BJ (cell line): Measurements from ENCODE around the gene HPCAL1. TPM values are rescaled to one million over a fixed set of nuclear protein-coding genes. Genes with fewer than 3 reads are reported as not detected.

Experiments used
- CTCF ChIA-PET: fragments of 350-600 bp; formaldehyde crosslinking; extraction: SDS; loops from one replicate; lab custom pipeline; 2021; ENCODE audit warnings: antibody characterized with exemption, inconsistent platforms; lab: Yijun Ruan, JAX
- POLR2A ChIA-PET: fragments of 300-600 bp; sonication (Branson Sonifier 250); formaldehyde crosslinking; extraction: SDS; loops from one replicate; lab custom pipeline; 2021; ENCODE audit warnings: antibody characterized with exemption; lab: Charles Lee
- DNase-seq: peaks from one replicate; pipeline ENCODE4 v3.0.0-alpha.2; 2011; ENCODE audit warnings: low read depth
- H3K27me3 ChIP-seq: 2 replicates; pipeline ENCODE4 v1.6.0; 2011; ENCODE audit warnings: low read length; ENCODE audit not compliant: control insufficient read depth, insufficient read depth
- H3K36me3 ChIP-seq: 2 replicates; pipeline ENCODE4 v1.5.1; 2011; ENCODE audit warnings: low read length; ENCODE audit not compliant: control insufficient read depth, insufficient read depth
- H3K4me3 ChIP-seq: 2 replicates; pipeline ENCODE4 v1.5.1; 2011; ENCODE audit warnings: low read depth, mild to moderate bottlenecking, control low read depth, low read length
- polyA plus RNA-seq: library from polyadenylated mRNA; depleted of rRNA; stranded (reverse); fragments of >200 nt; gene quantifications from 2 replicates; pipeline ENCODE4 v1.2.3, GENCODE V29; 2011
- TF ChIP-seq, protein P1 (sequence below): IDR thresholded peaks from 2 replicates; pipeline ENCODE4 v1.5.1; 2011; ENCODE audit warnings: low read depth, mild to moderate bottlenecking, control low read depth, inconsistent platforms, low read length, moderate library complexity; ENCODE audit not compliant: insufficient read depth

Gene HPCAL1
- polyA plus RNA-seq, 1 experiment = 17.6 TPM

DNA sequence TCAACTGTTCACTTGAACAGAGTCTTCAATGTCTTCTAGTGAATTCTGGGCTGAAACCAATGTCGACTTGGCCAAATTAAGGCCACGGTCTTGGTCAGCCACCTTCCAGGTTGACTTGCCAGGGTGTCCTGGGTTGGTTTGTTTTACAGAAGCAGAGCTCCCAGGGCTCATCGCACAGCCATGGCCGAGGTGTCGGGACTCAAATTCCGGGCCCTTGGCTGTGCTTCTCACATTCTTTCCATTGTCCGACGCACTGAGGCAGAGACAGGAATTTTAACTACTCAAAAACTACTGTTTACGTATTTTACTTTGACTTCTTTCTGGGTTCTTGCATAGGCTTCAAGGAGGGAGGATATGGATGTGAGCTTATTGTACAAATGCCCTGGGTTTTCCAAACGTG lies 51.7 kb downstream of the HPCAL1 start:
- DNase-seq = no peak
- no peaks in the 10 kb centered on the region for H3K36me3 ChIP-seq
- TF ChIP-seq, protein P1, sequence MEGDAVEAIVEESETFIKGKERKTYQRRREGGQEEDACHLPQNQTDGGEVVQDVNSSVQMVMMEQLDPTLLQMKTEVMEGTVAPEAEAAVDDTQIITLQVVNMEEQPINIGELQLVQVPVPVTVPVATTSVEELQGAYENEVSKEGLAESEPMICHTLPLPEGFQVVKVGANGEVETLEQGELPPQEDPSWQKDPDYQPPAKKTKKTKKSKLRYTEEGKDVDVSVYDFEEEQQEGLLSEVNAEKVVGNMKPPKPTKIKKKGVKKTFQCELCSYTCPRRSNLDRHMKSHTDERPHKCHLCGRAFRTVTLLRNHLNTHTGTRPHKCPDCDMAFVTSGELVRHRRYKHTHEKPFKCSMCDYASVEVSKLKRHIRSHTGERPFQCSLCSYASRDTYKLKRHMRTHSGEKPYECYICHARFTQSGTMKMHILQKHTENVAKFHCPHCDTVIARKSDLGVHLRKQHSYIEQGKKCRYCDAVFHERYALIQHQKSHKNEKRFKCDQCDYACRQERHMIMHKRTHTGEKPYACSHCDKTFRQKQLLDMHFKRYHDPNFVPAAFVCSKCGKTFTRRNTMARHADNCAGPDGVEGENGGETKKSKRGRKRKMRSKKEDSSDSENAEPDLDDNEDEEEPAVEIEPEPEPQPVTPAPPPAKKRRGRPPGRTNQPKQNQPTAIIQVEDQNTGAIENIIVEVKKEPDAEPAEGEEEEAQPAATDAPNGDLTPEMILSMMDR = no peak
- no peaks in the 10 kb centered on the region for H3K27me3 ChIP-seq
- no peak overlapping the region for H3K4me3 ChIP-seq
- ChIA-PET POLR2A (no interaction called here), CTCF (no interaction called here)

DNA sequence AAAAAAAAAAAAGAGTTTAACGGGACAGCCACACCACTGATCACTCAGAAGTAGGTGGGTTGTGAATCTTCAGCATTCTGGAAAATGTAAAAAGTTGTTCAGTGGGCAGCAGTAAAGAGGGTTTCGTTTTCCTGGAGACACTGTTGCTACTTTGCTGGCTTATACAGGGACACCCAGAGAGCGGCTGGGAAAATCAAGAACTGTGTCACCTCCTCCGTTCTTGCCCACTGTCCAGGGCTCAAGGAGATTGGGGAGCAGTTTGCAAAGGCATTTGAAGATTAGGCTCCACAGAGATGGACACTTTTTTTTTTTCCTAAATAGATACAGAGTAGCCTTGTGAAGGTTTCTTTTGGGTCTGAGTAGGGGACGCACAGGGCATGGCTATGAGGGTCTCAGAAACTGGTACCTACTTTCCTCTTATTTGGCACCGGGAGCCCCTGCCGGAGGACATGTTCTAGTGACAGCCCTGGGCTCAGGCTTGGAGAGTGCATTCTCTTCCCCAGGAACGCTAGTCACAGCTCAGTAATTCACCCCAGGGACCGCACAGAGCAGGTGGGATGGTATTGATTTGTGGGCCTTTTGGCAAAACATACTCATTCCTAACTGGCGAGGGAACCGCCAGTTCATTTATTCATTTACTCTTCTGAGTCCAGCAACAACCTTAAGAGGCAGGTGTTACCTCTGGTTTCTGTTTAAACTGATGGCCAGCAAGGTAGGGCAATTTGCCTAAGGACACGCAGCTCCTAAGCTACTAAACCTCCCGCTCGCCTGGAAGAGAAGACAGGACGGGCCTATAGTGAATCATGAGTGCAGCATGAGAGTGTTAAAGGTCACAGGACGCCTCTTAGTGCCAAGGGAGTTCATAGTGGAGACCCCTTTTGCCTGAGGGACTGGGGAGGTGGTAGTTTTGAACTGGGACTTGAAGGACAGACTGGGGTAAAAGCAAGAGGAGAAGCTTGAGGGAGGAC lies 53.1 kb downstream of the HPCAL1 start:
- Histone ChIP-seq H3K27me3 (no peaks in the 10 kb centered on the region), H3K36me3 (no peaks in the 10 kb centered on the region; the same call in 1 of the 2 replicates), H3K4me3 (no peak overlapping the region)
- ChIA-PET CTCF (interaction anchor here (0.8 kb wide), 1 partner anchor 30 kb away, joined by 3 read pairs; no protein-coding TSS in a partner anchor), POLR2A (no interaction called here)
- DNase-seq = no peak
- TF ChIP-seq, protein P1 = no peak

DNA sequence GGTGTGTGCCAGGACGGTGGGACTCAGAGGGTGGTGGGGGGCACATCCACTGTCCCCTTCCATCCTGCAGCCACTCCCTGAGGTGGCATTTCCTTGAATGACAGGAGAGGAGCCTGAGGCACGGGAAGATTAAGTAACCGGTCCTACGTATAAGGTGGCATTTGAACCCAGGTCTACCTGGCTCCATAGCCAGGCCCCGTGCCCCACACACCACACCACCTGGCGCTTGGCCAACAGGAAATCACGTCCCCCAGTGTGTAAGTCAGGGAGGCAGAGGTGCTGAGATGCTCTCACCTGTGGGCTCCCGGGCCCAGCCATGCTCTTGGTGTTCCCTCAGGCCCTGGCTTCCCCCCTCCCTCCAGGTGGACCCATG lies 53.7 kb downstream of the HPCAL1 start:
- Histone ChIP-seq H3K27me3 (no peaks in the 10 kb centered on the region), H3K36me3 (no peaks in the 10 kb centered on the region; the same call in 1 of the 2 replicates), H3K4me3 (no peak overlapping the region)
- TF ChIP-seq, protein P1 = no peak
- CTCF ChIA-PET = interaction anchor here (0.8 to 0.9 kb wide), 2 partner anchors 30 to 230 kb away, joined by 3 read pairs; no protein-coding TSS in a partner anchor
- no peak for DNase-seq
- POLR2A ChIA-PET = no interaction called here

DNA sequence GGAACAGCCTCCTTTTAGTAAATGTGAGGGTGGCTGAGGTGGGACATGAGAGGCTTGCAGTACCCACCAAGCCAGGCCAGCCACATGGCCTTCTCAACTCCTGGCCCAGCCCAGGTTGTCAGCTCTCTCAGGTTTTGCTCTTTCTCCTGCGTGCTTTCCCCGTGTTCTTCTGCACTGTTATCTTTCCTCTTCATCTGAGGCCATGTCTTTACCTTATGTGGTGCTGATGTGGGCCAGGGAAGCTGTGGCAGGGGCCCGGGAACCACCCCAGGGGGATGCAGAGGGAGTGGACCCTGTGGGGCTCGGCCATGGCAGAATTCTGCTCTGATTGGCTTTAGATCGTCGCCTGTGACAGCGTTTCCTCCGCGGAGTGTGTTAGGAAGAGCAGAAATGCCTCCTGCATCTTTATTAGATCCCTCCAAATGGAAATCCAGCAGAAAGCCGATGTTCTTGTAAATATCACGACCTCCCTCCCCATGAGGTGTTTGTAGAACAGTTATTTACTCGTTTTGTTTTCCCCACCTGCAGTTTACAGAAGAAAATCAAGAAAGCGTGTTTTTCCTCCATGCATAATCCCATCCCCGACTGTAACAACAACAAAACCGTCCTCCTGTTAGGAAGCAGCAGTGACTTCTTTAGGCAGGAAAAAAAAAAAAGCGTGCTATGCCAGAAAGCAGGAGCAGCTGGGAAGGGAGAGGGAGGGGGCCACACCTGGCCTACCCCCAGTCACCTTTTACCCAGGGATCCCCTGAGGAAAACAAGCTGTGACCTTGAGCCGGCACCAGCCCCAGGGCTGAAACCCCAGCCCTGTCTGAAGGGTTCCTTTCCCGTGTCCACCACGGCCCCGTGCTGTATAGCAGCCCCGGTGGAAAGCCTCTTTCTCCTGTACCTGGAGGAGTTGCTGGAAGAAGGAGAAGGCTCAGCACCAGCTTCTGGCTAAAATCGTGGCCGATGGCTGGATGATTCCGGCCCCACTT lies 54.8 kb downstream of the HPCAL1 start:
- no peaks in the 10 kb centered on the region for H3K27me3 ChIP-seq
- H3K36me3 ChIP-seq = no peaks in the 10 kb centered on the region; the same call in 1 of the 2 replicates
- no peak for DNase-seq
- ChIA-PET CTCF (interaction anchor here (0.6 to 0.9 kb wide), 2 partner anchors 66 to 231 kb away, joined by 3 read pairs; no protein-coding TSS in a partner anchor), POLR2A (no interaction called here)
- H3K4me3 ChIP-seq = no peak overlapping the region
- TF ChIP-seq, protein P1 = no peak
